Heart left ventricle (tissue), 13 donors: Measurements from ENCODE around the gene FNBP1L.

ENCODE experiments used
- POLR2A ChIP-seq, 2 donors: fragments of 450-650 bp; IDR thresholded peaks; one replicate each; pipeline ENCODE4 v1.6.1; 2017; ENCODE audit warnings: antibody characterized with exemption in 2 of 2, mild to moderate bottlenecking in 2 of 2, moderate library complexity in 2 of 2
- TF ChIP-seq, protein P1 (sequence below), 12 donors: fragments of 200-600 bp; sonication (generic) in 4 of 12; IDR thresholded peaks; one replicate each; pipeline versions ENCODE4 v1.5.0 to v1.8.0; 2018 to 2022; ENCODE audit warnings: antibody characterized with exemption in 12 of 12, mild to moderate bottlenecking in 5 of 12
- donor health status: ischemic (EF 13 %, LVEDD 7.1; RV severe dilation, severe dysfunction).
- donor health status: DM: no; HTN: yes; CAD: no.
- donor health status: DM: no; HTN: no; CAD: no.
- donor health status: ischemic (EF 25% LVEDD 6.9; RV normal size, moderate dysfunction).
- donor health status: ischemic (EF 25% LVEDD 5.7; RV mildly dilated, moderate dysfunction).
- donor health status: ischemic (EF 35%, LVEDD 5.7; RV mildly dilated, moderate dysfunction).
- donor health status: nonischemic (EF 11% LVEDD 7.7; RV severe dilation, severe dysfunction).
- donor health status: DM: yes; HTN: yes; CAD: no.
- donor health status: PGD.
- donor health status: ischemic (EF 29% LVEDD 5.4; RV normal size, mild dysfunction).
- donor health status: nonischemic (EF 23%, LVEDD 6.1; RV moderate dilation, normal function).

DNA sequence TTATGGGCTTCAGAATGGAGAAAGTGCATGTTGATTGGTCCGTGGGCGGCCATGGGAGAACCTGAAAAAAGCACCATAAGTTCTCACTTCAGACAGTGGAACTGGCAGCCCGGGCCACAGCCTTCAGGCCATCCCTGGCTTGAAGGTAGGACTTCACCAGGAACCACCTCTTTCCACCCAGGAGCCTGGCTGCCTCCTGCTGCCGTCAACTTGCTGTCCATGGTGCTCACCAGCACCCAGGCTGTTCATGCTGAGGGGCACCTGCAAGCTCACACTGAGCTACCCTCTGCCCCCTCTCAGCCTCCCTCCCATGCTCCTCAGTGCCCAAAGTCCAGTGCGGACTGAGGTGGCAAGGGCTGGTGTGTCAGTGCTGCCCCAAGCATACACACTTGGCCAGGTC, 12.9 kb upstream of the FNBP1L start:
- TF ChIP-seq, protein P1, sequence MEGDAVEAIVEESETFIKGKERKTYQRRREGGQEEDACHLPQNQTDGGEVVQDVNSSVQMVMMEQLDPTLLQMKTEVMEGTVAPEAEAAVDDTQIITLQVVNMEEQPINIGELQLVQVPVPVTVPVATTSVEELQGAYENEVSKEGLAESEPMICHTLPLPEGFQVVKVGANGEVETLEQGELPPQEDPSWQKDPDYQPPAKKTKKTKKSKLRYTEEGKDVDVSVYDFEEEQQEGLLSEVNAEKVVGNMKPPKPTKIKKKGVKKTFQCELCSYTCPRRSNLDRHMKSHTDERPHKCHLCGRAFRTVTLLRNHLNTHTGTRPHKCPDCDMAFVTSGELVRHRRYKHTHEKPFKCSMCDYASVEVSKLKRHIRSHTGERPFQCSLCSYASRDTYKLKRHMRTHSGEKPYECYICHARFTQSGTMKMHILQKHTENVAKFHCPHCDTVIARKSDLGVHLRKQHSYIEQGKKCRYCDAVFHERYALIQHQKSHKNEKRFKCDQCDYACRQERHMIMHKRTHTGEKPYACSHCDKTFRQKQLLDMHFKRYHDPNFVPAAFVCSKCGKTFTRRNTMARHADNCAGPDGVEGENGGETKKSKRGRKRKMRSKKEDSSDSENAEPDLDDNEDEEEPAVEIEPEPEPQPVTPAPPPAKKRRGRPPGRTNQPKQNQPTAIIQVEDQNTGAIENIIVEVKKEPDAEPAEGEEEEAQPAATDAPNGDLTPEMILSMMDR (IDR thresholded peaks at IDR 0.05): no peak
- no peak for TF ChIP-seq POLR2A (IDR thresholded peaks at IDR 0.05)
